DOHH2 (cell line): ENCODE data around the gene C3orf20.
A peak's percentile ranks its signal among the peaks of the same experiment; 100 is the strongest.

Experiments used
- H3F3A ChIP-seq: fragments of 200-600 bp; sonication (generic), shearing (Covaris generic); 2 replicates; pipeline ENCODE4 v1.6.0; 2016; ENCODE audit warnings: antibody characterized with exemption, mild to moderate bottlenecking; ENCODE audit not compliant: control insufficient read depth, insufficient read depth
- H3K27ac ChIP-seq: fragments of 200-600 bp; sonication (generic); 2 replicates; pipeline ENCODE4 v1.5.1; 2014; ENCODE audit warnings: low read depth, mild to moderate bottlenecking, low read length, moderate library complexity
- H3K27me3 ChIP-seq: fragments of 200-600 bp; sonication (generic); 2 replicates; pipeline ENCODE4 v1.6.1; 2014; ENCODE audit warnings: mild to moderate bottlenecking, low read length, mixed read lengths; ENCODE audit not compliant: control insufficient read depth
- H3K36me3 ChIP-seq: fragments of 200-600 bp; sonication (generic); 2 replicates; pipeline ENCODE4 v1.6.1; 2014; ENCODE audit warnings: mild to moderate bottlenecking, low read length, moderate library complexity, mixed read lengths; ENCODE audit not compliant: control insufficient read depth
- H3K4me1 ChIP-seq: fragments of 200-600 bp; sonication (generic); 2 replicates; pipeline ENCODE4 v1.6.1; 2014; ENCODE audit warnings: mild to moderate bottlenecking, low read length, mixed read lengths; ENCODE audit not compliant: control insufficient read depth
- H3K4me2 ChIP-seq: fragments of 200-600 bp; sonication (generic); 2 replicates; pipeline ENCODE4 v1.6.0; 2014; ENCODE audit warnings: mild to moderate bottlenecking, low read length, moderate library complexity
- H3K4me3 ChIP-seq: fragments of 200-600 bp; sonication (generic); 2 replicates; pipeline ENCODE4 v1.5.1; 2014; ENCODE audit warnings: mild to moderate bottlenecking, low read length, mixed read lengths
- H3K79me2 ChIP-seq: fragments of 200-600 bp; sonication (generic); 2 replicates; pipeline ENCODE4 v1.6.1; 2014; ENCODE audit warnings: mild to moderate bottlenecking, low read length, mixed read lengths; ENCODE audit not compliant: control insufficient read depth
- H3K9me2 ChIP-seq: fragments of 200-600 bp; sonication (generic); replicated peaks from 2 replicates; pipeline ENCODE4 v1.6.1; 2014; ENCODE audit warnings: mild to moderate bottlenecking, low read length, mixed read lengths; ENCODE audit not compliant: control insufficient read depth
- H3K9me3 ChIP-seq: fragments of 200-600 bp; sonication (generic); 2 replicates; pipeline ENCODE4 v1.6.1; 2014; ENCODE audit warnings: antibody characterized with exemption, low read length, mixed read lengths; ENCODE audit not compliant: control insufficient read depth, insufficient read depth
- H4K20me1 ChIP-seq: fragments of 200-600 bp; sonication (generic); 2 replicates; pipeline ENCODE4 v1.6.0; 2014; ENCODE audit warnings: low read depth, mild to moderate bottlenecking, antibody characterized with exemption, low read length, moderate library complexity; ENCODE audit not compliant: control insufficient read depth, insufficient read depth
- EZH2phosphoT487 ChIP-seq: fragments of 200-600 bp; sonication (generic); IDR thresholded peaks from 2 replicates; pipeline ENCODE4 v1.6.1; 2017; ENCODE audit warnings: borderline replicate concordance, mild to moderate bottlenecking, antibody characterized with exemption, low read length, moderate library complexity, mixed read lengths
- TF ChIP-seq, protein P1 (sequence below): fragments of 200-600 bp; sonication (generic); IDR thresholded peaks from one replicate; pipeline ENCODE4 v1.5.1; 2014; ENCODE audit warnings: antibody characterized with exemption, mild to moderate bottlenecking, low read depth, low read length; ENCODE audit not compliant: poor library complexity, severe bottlenecking

C3orf20 gene

DNA sequence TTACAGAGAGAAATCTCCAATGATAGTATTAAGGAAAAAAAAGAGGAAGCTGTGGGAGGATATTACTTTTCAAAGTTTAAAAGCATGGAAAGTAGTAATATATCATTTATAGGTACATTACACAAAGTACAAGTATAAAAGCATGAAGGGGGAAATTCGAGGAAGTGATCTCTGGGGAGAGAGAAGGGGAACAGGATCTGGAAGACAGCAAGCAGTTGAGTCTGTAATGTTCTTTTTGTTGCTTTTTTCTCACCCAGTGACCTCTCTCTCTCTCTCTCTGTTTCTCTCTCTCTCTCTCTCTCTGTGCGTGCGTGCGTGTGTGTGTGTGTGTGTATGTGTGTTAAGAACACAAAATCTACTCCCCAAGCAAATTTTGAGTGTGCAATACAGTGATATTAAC lies 10.2 kb downstream of the C3orf20 start:
- TF ChIP-seq, protein P1, sequence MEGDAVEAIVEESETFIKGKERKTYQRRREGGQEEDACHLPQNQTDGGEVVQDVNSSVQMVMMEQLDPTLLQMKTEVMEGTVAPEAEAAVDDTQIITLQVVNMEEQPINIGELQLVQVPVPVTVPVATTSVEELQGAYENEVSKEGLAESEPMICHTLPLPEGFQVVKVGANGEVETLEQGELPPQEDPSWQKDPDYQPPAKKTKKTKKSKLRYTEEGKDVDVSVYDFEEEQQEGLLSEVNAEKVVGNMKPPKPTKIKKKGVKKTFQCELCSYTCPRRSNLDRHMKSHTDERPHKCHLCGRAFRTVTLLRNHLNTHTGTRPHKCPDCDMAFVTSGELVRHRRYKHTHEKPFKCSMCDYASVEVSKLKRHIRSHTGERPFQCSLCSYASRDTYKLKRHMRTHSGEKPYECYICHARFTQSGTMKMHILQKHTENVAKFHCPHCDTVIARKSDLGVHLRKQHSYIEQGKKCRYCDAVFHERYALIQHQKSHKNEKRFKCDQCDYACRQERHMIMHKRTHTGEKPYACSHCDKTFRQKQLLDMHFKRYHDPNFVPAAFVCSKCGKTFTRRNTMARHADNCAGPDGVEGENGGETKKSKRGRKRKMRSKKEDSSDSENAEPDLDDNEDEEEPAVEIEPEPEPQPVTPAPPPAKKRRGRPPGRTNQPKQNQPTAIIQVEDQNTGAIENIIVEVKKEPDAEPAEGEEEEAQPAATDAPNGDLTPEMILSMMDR, result no peak
- no peak for TF ChIP-seq EZH2phosphoT487
- H3K9me3 ChIP-seq, result peaks cover 2% of the 10 kb centered on the region; the same call in 1 of the 2 replicates
- peak overlapping the region; percentile 73 for H3K4me2 ChIP-seq
- no peaks in the 10 kb centered on the region for H4K20me1 ChIP-seq
- peaks cover 60% of the 10 kb centered on the region for H3F3A ChIP-seq
- no peaks in the 10 kb centered on the region for H3K79me2 ChIP-seq
- peaks cover 72% of the 10 kb centered on the region for H3K4me1 ChIP-seq
- peaks cover under 1% of the 10 kb centered on the region; the same call in 1 of the 2 replicates for H3K36me3 ChIP-seq
- peak overlapping the region; percentile 59 for H3K4me3 ChIP-seq
- H3K9me2 ChIP-seq, result no peaks in the 10 kb centered on the region
- no peaks in the 10 kb centered on the region for H3K27me3 ChIP-seq
- H3K27ac ChIP-seq, result peak overlapping the region; percentile 97

DNA sequence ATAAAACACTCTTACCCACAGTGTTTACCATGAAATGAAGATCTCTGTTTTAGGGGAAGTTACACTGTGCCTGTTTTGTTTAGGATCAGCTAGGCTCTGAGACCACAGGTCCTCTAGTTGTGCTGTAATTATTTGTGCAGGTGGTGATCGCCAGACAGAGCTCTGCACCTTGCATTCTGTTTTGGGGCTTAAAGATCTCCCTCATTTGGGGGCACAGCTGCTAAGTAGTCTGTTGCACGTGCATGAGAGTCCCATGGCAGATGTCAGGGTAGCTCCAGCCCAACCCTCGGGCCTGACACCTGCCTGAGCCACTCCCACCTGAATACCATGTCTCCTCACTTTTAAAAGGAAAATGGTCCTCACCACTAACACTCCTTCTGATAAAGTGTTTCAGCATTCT lies 12.4 kb downstream of the C3orf20 start:
- peak overlapping the region; percentile 97 for H3K27ac ChIP-seq
- H4K20me1 ChIP-seq, result no peaks in the 10 kb centered on the region
- TF ChIP-seq, protein P1, result no peak
- no peak for TF ChIP-seq EZH2phosphoT487
- H3K27me3 ChIP-seq, result no peaks in the 10 kb centered on the region
- H3K4me2 ChIP-seq, result peak overlapping the region; percentile 73
- H3K4me3 ChIP-seq, result peak overlapping the region; percentile 59
- no peaks in the 10 kb centered on the region for H3K9me2 ChIP-seq
- H3K4me1 ChIP-seq, result peaks cover 80% of the 10 kb centered on the region
- no peaks in the 10 kb centered on the region for H3K79me2 ChIP-seq
- H3K9me3 ChIP-seq, result 0 out of 2 replicates have a peak, but pooled peaks cover 3% of the 10 kb centered on the region
- H3F3A ChIP-seq, result peaks cover 66% of the 10 kb centered on the region
- H3K36me3 ChIP-seq, result peaks cover 3% of the 10 kb centered on the region; the same call in 1 of the 2 replicates

DNA sequence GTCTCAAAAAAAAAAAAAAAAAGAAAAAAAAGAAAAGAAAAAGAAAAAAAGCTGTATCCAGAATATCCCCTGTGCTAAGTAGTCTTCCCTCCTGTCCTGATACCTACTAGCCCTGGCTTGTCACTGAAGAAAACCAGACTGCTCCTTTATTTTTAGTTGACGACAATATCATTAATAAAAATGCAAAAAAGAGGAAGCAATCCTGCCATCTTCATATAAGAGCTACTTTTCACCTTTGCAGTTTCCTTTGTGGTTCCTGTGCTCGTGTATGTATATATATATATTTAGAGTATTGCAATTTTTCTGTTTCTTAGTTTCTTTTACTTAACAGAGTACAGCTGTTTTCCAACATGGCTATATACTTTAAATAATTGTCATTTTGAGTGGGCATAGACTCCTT lies 13.6 kb downstream of the C3orf20 start:
- Histone ChIP-seq H3K9me2 (no peaks in the 10 kb centered on the region), H3K36me3 (peaks cover 7% of the 10 kb centered on the region; the same call in 1 of the 2 replicates), H3K4me2 (peak overlapping the region; percentile 73), H3F3A (peaks cover 66% of the 10 kb centered on the region), H3K27ac (peak overlapping the region; percentile 97), H3K9me3 (peaks cover 11% of the 10 kb centered on the region; the same call in 1 of the 2 replicates), H4K20me1 (no peaks in the 10 kb centered on the region), H3K4me1 (peaks cover 85% of the 10 kb centered on the region), H3K27me3 (no peaks in the 10 kb centered on the region), H3K79me2 (no peaks in the 10 kb centered on the region), H3K4me3 (peak overlapping the region; percentile 62)
- no peak for TF ChIP-seq EZH2phosphoT487

DNA sequence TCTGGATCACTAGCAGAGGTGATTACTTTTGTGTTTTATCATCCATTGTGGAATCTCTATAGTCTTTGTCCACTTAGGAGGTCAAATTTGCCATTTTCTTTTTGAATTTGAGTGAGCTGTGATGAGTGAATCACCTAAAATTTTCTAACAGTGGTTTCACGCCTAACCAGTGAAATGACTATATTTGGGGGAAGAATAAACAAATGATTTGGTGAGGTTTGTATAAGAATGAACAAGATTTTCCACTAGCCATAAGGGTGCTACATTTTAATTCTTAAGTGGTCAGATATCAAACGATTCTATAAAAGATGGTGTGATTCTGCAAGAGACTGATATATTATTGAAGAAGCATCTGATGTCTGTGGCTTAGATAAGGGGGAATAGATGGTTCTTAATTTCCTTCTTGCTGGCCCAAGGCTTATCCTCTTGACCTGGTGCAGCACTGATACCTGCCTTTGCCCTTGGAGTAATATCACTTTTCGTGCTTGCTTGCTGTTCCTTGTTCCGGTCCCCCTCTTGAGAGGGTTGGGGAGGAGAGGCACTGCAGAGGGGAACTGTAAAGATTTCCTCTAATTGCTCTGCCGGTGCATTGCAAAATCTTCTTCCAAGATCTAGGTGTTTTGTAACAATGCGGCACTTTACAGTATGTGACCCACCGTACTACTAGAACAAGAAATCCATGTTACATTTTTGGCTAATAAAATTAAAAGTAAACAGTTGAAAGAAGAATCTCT lies 14.5 kb downstream of the C3orf20 start:
- peak overlapping the region; percentile 62 for H3K4me3 ChIP-seq
- H3K27ac ChIP-seq, result peak overlapping the region; percentile 97
- TF ChIP-seq, protein P1, result no peak
- TF ChIP-seq EZH2phosphoT487, result no peak
- H3K36me3 ChIP-seq, result peaks cover 7% of the 10 kb centered on the region
- peaks cover 87% of the 10 kb centered on the region for H3K4me1 ChIP-seq
- H3K9me3 ChIP-seq, result peaks cover 15% of the 10 kb centered on the region; the same call in 1 of the 2 replicates
- H3K79me2 ChIP-seq, result no peaks in the 10 kb centered on the region
- H3F3A ChIP-seq, result peaks cover 66% of the 10 kb centered on the region
- no peaks in the 10 kb centered on the region for H3K9me2 ChIP-seq
- peak overlapping the region; percentile 73 for H3K4me2 ChIP-seq
- no peaks in the 10 kb centered on the region for H4K20me1 ChIP-seq
- H3K27me3 ChIP-seq, result no peaks in the 10 kb centered on the region
